Endothelial cell (in vitro differentiated cells): ENCODE data around the gene RHBDL1. TPM values are rescaled to one million over a fixed set of nuclear protein-coding genes. Genes with fewer than 3 reads are reported as not detected.
A peak's percentile ranks its signal among the peaks of the same experiment; 100 is the strongest.
"Not testable (repeated sequence)": the region's sequence is repeated elsewhere in the genome, so short reads cannot be mapped to it uniquely, and the experiment has no call there.

Experiments used
- DNase-seq: peaks from one replicate; pipeline ENCODE4 v3.0.0; 2021; ENCODE audit warnings: low spot score
- H3K27ac Mint-ChIP-seq: one replicate; pipeline ENCODE4 v1.8.0; 2021; ENCODE audit warnings: mixed read lengths, inconsistent platforms; ENCODE audit not compliant: unreplicated experiment
- H3K27me3 Mint-ChIP-seq: one replicate; pipeline ENCODE4 v1.8.0; 2021; ENCODE audit warnings: mild to moderate bottlenecking, moderate library complexity, mixed read lengths, inconsistent platforms; ENCODE audit not compliant: unreplicated experiment
- H3K36me3 Mint-ChIP-seq: one replicate; pipeline ENCODE4 v1.8.0; 2021; ENCODE audit warnings: mild to moderate bottlenecking, low read depth, mixed read lengths, inconsistent platforms; ENCODE audit not compliant: unreplicated experiment
- H3K4me1 Mint-ChIP-seq: one replicate; pipeline ENCODE4 v1.8.0; 2021; ENCODE audit warnings: mild to moderate bottlenecking, mixed read lengths, inconsistent platforms; ENCODE audit not compliant: unreplicated experiment
- H3K4me3 Mint-ChIP-seq: one replicate; pipeline ENCODE4 v1.8.0; 2021; ENCODE audit warnings: mild to moderate bottlenecking, mixed read lengths, inconsistent platforms; ENCODE audit not compliant: unreplicated experiment
- H3K9me3 Mint-ChIP-seq: one replicate; pipeline ENCODE4 v1.8.0; 2021; ENCODE audit warnings: mixed read lengths, inconsistent platforms; ENCODE audit not compliant: unreplicated experiment
- total RNA-seq: library from RNA; stranded (reverse); fragmentation: NEBNext Ultra II Directional; extraction: Animal tissue kit (Norgen Biotek cat#: 25700); gene quantifications from one replicate; pipeline ENCODE4 v1.2.1, GENCODE V29; 2021; ENCODE audit not compliant: unreplicated experiment
- TF ChIP-seq, protein P1 (sequence below): fragments of 200-600 bp; sonication (generic); IDR thresholded peaks from one replicate; pipeline ENCODE4 v1.5.0; 2021; ENCODE audit warnings: antibody characterized with exemption; ENCODE audit not compliant: unreplicated experiment

The RHBDL1 gene
- total RNA-seq, 1 donor from 2014 or later = 1.6 TPM

DNA sequence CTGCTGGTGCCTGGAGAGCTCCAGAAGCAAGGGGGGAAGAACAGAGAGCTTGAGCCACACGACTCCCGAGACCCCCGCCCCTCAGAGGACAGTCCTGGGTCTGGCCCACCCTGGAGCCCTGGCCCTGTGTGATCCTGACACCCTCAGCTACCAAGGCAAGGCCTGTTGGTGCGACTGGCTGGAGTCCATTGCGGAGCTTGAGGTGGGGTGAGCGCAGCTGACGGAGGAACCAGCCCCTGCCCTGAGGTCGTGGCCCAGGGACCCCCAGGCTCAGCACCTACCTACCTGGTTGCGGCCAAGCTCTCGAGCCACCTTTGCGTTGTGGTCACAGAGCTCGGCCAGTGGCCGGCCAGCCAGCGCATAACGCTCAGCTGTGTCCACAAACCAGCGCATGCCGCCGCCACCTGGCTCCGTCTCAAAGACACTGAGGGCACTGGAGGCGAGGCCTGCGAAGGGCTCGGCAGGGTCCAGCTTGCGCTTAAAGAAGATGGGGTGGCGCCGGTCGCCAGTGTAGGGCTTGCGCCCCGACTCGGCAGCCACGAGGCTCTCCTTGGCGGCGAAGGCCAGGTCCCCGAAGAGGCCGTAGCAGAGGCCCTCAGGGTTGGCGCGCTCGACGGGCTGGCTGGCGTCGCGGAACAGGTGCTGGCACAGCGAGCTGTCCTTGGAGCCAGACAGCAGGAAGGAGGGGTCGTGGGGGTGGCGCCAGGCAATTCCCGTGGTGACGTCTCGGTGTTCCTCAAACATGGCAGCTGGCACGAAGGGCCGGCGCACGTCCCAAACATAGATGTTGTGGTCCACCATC is 11.2 kb downstream of the RHBDL1 start:
- no peaks in the 10 kb centered on the region for H3K9me3 Mint-ChIP-seq
- H3K27me3 Mint-ChIP-seq = peaks cover 16% of the 10 kb centered on the region
- peaks cover 5% of the 10 kb centered on the region for H3K36me3 Mint-ChIP-seq
- no peak overlapping the region for H3K27ac Mint-ChIP-seq
- TF ChIP-seq, protein P1, sequence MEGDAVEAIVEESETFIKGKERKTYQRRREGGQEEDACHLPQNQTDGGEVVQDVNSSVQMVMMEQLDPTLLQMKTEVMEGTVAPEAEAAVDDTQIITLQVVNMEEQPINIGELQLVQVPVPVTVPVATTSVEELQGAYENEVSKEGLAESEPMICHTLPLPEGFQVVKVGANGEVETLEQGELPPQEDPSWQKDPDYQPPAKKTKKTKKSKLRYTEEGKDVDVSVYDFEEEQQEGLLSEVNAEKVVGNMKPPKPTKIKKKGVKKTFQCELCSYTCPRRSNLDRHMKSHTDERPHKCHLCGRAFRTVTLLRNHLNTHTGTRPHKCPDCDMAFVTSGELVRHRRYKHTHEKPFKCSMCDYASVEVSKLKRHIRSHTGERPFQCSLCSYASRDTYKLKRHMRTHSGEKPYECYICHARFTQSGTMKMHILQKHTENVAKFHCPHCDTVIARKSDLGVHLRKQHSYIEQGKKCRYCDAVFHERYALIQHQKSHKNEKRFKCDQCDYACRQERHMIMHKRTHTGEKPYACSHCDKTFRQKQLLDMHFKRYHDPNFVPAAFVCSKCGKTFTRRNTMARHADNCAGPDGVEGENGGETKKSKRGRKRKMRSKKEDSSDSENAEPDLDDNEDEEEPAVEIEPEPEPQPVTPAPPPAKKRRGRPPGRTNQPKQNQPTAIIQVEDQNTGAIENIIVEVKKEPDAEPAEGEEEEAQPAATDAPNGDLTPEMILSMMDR = no peak
- no peak overlapping the region for H3K4me3 Mint-ChIP-seq
- peaks cover 6% of the 10 kb centered on the region for H3K4me1 Mint-ChIP-seq
- DNase-seq = no peak

DNA sequence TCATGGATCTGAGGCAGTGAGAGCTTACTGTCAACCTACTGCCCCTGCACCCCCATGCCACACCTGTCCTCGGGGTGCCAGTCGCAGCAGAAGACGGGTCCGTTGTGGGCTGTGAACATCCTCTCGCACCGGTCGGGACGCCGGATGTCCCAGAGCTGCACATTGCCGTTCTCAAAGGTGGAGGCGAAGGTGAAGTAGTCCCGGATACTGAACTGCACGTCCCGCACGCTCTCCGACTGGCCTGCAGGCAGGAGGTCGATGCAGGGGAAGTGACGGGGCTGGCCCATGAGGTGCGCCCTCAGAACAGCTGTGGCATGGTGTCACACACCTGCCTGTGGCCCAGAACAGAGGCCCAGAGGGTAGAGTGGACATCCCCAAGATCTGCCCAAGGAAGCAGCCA is 12.0 kb downstream of the RHBDL1 start:
- no peak overlapping the region for H3K27ac Mint-ChIP-seq
- H3K4me1 Mint-ChIP-seq = peaks cover 5% of the 10 kb centered on the region
- no peak overlapping the region for H3K4me3 Mint-ChIP-seq
- no peaks in the 10 kb centered on the region for H3K9me3 Mint-ChIP-seq
- DNase-seq = no peak
- peaks cover 13% of the 10 kb centered on the region for H3K27me3 Mint-ChIP-seq
- TF ChIP-seq, protein P1 = no peak
- H3K36me3 Mint-ChIP-seq = peaks cover 3% of the 10 kb centered on the region

DNA sequence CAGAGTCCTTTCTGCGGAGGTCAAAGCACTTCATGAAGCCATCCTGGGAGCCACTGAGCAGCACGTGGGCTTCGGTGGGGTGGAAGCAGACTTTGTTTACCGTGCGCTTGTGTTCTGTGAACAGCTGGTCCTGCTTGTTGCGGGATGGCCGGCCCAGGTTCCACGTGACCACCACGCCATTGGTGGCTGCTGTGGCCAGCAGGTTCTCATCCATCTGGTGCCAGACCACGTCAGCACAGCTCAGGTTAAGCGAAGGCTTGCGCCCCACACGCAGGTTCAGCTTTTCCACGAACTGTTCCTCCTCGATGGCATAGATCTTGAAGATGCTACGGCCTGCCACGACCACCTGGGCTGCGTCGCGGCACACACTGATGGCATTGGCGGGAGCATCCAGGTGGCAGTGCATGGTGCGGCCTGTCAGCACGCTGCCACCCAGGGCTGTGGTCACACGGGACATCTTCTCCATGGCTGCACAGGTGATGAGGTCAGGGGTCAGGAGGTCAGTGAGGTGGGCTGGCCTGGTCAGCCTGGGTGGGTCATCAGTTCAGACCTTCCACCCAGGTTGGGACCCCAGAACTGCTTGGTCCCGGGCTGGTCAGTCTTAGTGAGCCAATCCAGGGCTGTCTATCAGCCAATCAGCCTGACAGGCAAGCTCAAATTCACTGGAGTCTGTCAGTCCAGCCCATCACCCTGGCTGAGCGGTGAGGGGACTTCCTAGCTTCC is 13.9 kb downstream of the RHBDL1 start:
- DNase-seq = no peak
- peak overlapping the region; percentile 80 for H3K27ac Mint-ChIP-seq
- H3K4me3 Mint-ChIP-seq = peak overlapping the region; percentile 89
- H3K4me1 Mint-ChIP-seq = peaks cover 3% of the 10 kb centered on the region
- TF ChIP-seq, protein P1 = no peak
- no peaks in the 10 kb centered on the region for H3K9me3 Mint-ChIP-seq
- H3K27me3 Mint-ChIP-seq = peaks cover 15% of the 10 kb centered on the region
- H3K36me3 Mint-ChIP-seq = no peaks in the 10 kb centered on the region

DNA sequence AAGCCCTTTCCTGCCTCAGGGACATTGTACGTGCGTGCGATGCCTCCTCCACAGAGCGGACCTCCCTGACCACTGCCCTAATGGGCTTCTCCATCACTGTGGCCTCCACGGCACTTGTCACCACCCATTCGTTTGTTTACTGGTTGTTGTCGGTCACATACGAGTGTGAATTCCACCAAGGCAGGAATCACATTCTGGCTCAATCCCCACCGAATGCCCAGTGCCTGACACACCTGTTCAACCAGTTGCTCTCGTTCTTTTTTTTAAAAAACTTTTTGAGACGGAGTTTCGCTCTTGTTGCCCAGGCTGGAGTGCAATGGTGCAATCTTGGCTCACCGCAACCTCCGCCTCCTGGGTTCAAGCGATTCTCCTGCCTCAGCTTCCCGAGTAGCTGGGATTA is 15.8 kb downstream of the RHBDL1 start:
- Mint-ChIP-seq H3K27ac (peak overlapping the region; percentile 13), H3K27me3 (peaks cover 21% of the 10 kb centered on the region), H3K4me3 (peak overlapping the region; percentile 43)
- not testable (repeated sequence) for H3K9me3 Mint-ChIP-seq, DNase-seq, H3K36me3 Mint-ChIP-seq, H3K4me1 Mint-ChIP-seq

DNA sequence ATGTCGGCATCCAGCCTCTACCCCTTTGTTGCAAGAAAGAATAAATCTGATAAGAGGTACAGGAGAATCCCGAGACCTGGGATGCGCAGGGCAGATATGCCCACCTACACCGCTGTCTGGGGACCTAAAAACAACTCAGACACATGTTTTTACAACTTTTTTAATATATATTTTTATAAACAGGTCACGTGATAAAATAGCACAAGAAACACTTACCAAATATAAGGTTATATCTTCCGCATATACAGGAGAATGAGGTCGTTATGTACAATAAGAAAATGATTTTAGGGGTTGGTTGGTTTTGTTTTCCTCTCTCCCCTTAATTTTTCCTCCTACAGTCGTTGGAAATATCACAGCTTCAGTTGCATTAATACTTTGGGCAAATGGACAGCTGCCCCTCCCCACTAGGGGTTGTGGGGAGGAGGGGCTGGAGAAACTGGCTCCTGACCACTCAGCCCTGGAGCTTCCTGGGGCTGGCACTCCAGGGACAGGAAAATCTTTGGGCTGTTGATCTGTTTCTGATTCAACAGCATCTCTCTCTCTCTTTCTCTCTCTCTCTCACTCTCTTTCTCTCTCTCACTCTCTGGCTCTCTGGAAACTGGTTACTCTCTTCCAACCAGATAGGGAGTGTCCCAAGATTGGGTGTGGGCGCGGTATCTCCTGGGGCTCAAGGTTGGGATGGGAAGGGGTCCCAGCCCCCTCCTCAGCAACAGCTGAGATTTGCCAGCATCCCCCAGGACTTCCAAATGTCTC is 17.1 kb downstream of the RHBDL1 start:
- no peak overlapping the region for H3K27ac Mint-ChIP-seq
- peaks cover 27% of the 10 kb centered on the region for H3K27me3 Mint-ChIP-seq

More for the DNA sequence above, 17.1 kb downstream of the RHBDL1 start:
- TF ChIP-seq, protein P1 = no peak
- H3K36me3 Mint-ChIP-seq = no peaks in the 10 kb centered on the region
- no peak for DNase-seq
- no peaks in the 10 kb centered on the region for H3K9me3 Mint-ChIP-seq
- no peak overlapping the region for H3K4me3 Mint-ChIP-seq
- peaks cover 3% of the 10 kb centered on the region for H3K4me1 Mint-ChIP-seq
